ENCODE data around the gene PLA2G4E. TPM values are rescaled to one million over a fixed set of nuclear protein-coding genes. Genes with fewer than 3 reads are reported as not detected.
A peak's percentile ranks its signal among the peaks of the same experiment; 100 is the strongest.

The PLA2G4E gene
- polyA plus RNA-seq, 3 donors: not detected

- no peak for TF ChIP-seq CTCF (IDR thresholded peaks at IDR 0.05)
- Mint-ChIP-seq H3K36me3 (peaks cover 64 to 66% of the 10 kb centered on the region in 2 donors), H3K4me3 (no peak overlapping the region), H3K27me3 (ENCODE audit: low read depth in 3 of 3) (no peaks in the 10 kb centered on the region), H3K4me1 (peaks cover 24% of the 10 kb centered on the region), H3K9me3 (no peaks in the 10 kb centered on the region), H3K27ac (peak overlapping the region in 3 of 7 donors; percentile 47 to 61 (median 54))
- Histone ChIP-seq H3K79me2 (ENCODE audit: insufficient read depth, low read length) (peaks cover 70% of the 10 kb centered on the region), H3K9me3 (replicated peaks in 1 of 2; ENCODE audit: control insufficient read depth in 1 of 2, insufficient read depth in 1 of 2, low read length in 2 of 2) (no peaks in the 10 kb centered on the region), H3K4me2 (replicated peaks; ENCODE audit: extremely low read depth, low read length, poor library complexity, severe bottlenecking) (no peak overlapping the region), H4K20me1 (ENCODE audit: insufficient read depth, low read length) (peaks cover 53% of the 10 kb centered on the region), H3K27ac (ENCODE audit: low read depth in 1 of 2, low read length in 2 of 2) (no peak overlapping the region), H3K36me3 (replicated peaks in 1 of 2; ENCODE audit: control insufficient read depth in 1 of 2, insufficient read depth in 2 of 2, low read length in 2 of 2) (peaks cover 45 to 71% of the 10 kb centered on the region in 2 donors), H3K4me3 (replicated peaks in 1 of 3; ENCODE audit: low read depth in 2 of 3, low read length in 3 of 3) (no peak overlapping the region), H3K4me1 (ENCODE audit: control insufficient read depth in 1 of 2, insufficient read depth in 2 of 2, low read length in 2 of 2) (peaks cover 7 to 11% of the 10 kb centered on the region in 2 donors), H3K9ac (ENCODE audit: insufficient read depth, low read length, poor library complexity, severe bottlenecking) (no peak overlapping the region), H2AFZ (ENCODE audit: insufficient read depth, low read depth, low read length, poor library complexity, severe bottlenecking) (no peak overlapping the region), H3K27me3 (ENCODE audit: control insufficient read depth in 2 of 2, insufficient read depth in 2 of 2, low read length in 2 of 2) (no peaks in the 10 kb centered on the region)
- no peak for DNase-seq
- intact Hi-C loops (cut with micrococcal nuclease): no loop called here
- WGBS (ENCODE audit: insufficient coverage): 90% methylated on average over 6 of the region's 6 CpGs
Measured at GRCh38 chr15:41954036-41954435, 66.8 kb downstream of the PLA2G4E start.

- no peak for TF ChIP-seq CTCF (IDR thresholded peaks at IDR 0.05)
- H3K4me3 Mint-ChIP-seq: no peak overlapping the region
Measured at GRCh38 chr15:41952013-41952563, 68.8 kb downstream of the PLA2G4E start.

More at GRCh38 chr15:41952013-41952563, 68.8 kb downstream of the PLA2G4E start:
- intact Hi-C loops (cut with micrococcal nuclease): no loop called here
- no peaks in the 10 kb centered on the region for H3K27me3 ChIP-seq (ENCODE audit: control insufficient read depth in 2 of 2, insufficient read depth in 2 of 2, low read length in 2 of 2)
- Mint-ChIP-seq H3K9me3 (no peaks in the 10 kb centered on the region), H3K27me3 (ENCODE audit: low read depth in 3 of 3) (no peaks in the 10 kb centered on the region), H3K36me3 (peaks cover 60 to 70% of the 10 kb centered on the region in 2 donors), H3K27ac (peak overlapping the region; percentile 59 to 85 (median 76)), H3K4me1 (peaks cover 18% of the 10 kb centered on the region)
- no peak overlapping the region for H3K4me2 ChIP-seq (replicated peaks; ENCODE audit: extremely low read depth, low read length, poor library complexity, severe bottlenecking)
- no peak overlapping the region for H3K9ac ChIP-seq (ENCODE audit: insufficient read depth, low read length, poor library complexity, severe bottlenecking)
- no peak overlapping the region for H2AFZ ChIP-seq (ENCODE audit: insufficient read depth, low read depth, low read length, poor library complexity, severe bottlenecking)
- peaks cover 7 to 11% of the 10 kb centered on the region in 2 donors for H3K4me1 ChIP-seq (ENCODE audit: control insufficient read depth in 1 of 2, insufficient read depth in 2 of 2, low read length in 2 of 2)
- peaks cover 67% of the 10 kb centered on the region for H3K79me2 ChIP-seq (ENCODE audit: insufficient read depth, low read length)
- peaks cover 41 to 65% of the 10 kb centered on the region in 2 donors for H3K36me3 ChIP-seq (replicated peaks in 1 of 2; ENCODE audit: control insufficient read depth in 1 of 2, insufficient read depth in 2 of 2, low read length in 2 of 2)
- H3K27ac ChIP-seq (ENCODE audit: low read depth in 1 of 2, low read length in 2 of 2): peak overlapping the region in 1 of 2 donors; percentile 42
- H3K9me3 ChIP-seq (replicated peaks in 1 of 2; ENCODE audit: control insufficient read depth in 1 of 2, insufficient read depth in 1 of 2, low read length in 2 of 2): no peaks in the 10 kb centered on the region
- peaks cover 49% of the 10 kb centered on the region for H4K20me1 ChIP-seq (ENCODE audit: insufficient read depth, low read length)
- H3K4me3 ChIP-seq (replicated peaks in 1 of 3; ENCODE audit: low read depth in 2 of 3, low read length in 3 of 3): no peak overlapping the region
- WGBS (ENCODE audit: insufficient coverage): 100% methylated on average over 3 of the region's 12 CpGs
- no peak for DNase-seq

All from CD14-positive monocyte (primary cell).